ENCODE results near the gene MNX1. TPM values are rescaled to one million over a fixed set of nuclear protein-coding genes. Genes with fewer than 3 reads are reported as not detected.
A peak's percentile ranks its signal among the peaks of the same experiment; 100 is the strongest.

MNX1 gene
- 0.09 TPM for total RNA-seq
- 0.07 TPM for polyA plus RNA-seq
- long read RNA-seq, donor 1 = 0 reads
- long read RNA-seq, donor 2 = 0 reads
- long read RNA-seq, donor 3 = 0 reads
- long read RNA-seq, donor 4 = 0 reads
- long read RNA-seq, donor 5 = 0 reads
- long read RNA-seq, donor 6 = 0 reads
- long read RNA-seq, donor 7 = 0 reads
- long read RNA-seq, donor 8 = 0 reads
- long read RNA-seq, donor 9, partial matches to known transcripts = 0 of 1 reads
- long read RNA-seq, donor 9, other reads (novel, unspliced or antisense) = 0 of 1 reads
- long read RNA-seq, donor 10 = 0 reads

GRCh38 chr7:157010588-157011332 is at the start of gene MNX1:
MNX1 (minus strand) TSS chr7:157010663; CDS start chr7:157010350, 313 bp downstream.
- peaks cover 92 to 95% of the 10 kb centered on the region in 2 donors for H3K27me3 ChIP-seq (ENCODE audit: control insufficient read depth in 2 of 2, insufficient read depth in 1 of 2, low read length in 1 of 2)
- peaks cover 12 to 14% of the 10 kb centered on the region in 2 donors for H3K4me1 ChIP-seq (ENCODE audit: control insufficient read depth in 2 of 2, insufficient read depth in 2 of 2, low read length in 2 of 2)
- H3K27ac ChIP-seq (ENCODE audit: low read depth in 1 of 2, low read length in 1 of 2) = no peak within 1 kb of the TSS
- peaks cover 0 to 5% of the 10 kb centered on the region in 2 donors for H3K9me3 ChIP-seq (ENCODE audit: control insufficient read depth in 2 of 2, insufficient read depth in 1 of 2, low read length in 1 of 2)
- H3K36me3 ChIP-seq (ENCODE audit: control insufficient read depth in 2 of 2, insufficient read depth in 2 of 2, low read length in 1 of 2) = no peaks in the 10 kb centered on the region
- peak in 8 of 9 donors; percentile 20 to 82 (median 60) for DNase-seq (ENCODE audit: low read depth in 6 of 9, low spot score in 9 of 9)
- H3K4me3 ChIP-seq (ENCODE audit: low read length in 2 of 2) = peak within 1 kb of the TSS; percentile 40 to 63
- WGBS = 2% methylated on average over 87 of the region's 87 CpGs

GRCh38 chr7:157059534-157059933 is 49.1 kb upstream of the MNX1 start:
- Histone ChIP-seq H3K4me3 (ENCODE audit: low read length in 2 of 2) (no peak overlapping the region), H3K27me3 (ENCODE audit: control insufficient read depth in 2 of 2, insufficient read depth in 1 of 2, low read length in 1 of 2) (no peaks in the 10 kb centered on the region), H3K9me3 (ENCODE audit: control insufficient read depth in 2 of 2, insufficient read depth in 1 of 2, low read length in 1 of 2) (peaks cover 0 to 5% of the 10 kb centered on the region in 2 donors), H3K27ac (ENCODE audit: low read depth in 1 of 2, low read length in 1 of 2) (no peak overlapping the region), H3K36me3 (ENCODE audit: control insufficient read depth in 2 of 2, insufficient read depth in 2 of 2, low read length in 1 of 2) (no peaks in the 10 kb centered on the region), H3K4me1 (ENCODE audit: control insufficient read depth in 2 of 2, insufficient read depth in 2 of 2, low read length in 2 of 2) (no peaks in the 10 kb centered on the region)
- WGBS = 58% methylated on average over 4 of the region's 4 CpGs
- DNase-seq (ENCODE audit: low read depth in 6 of 9, low spot score in 9 of 9) = no peak

GRCh38 chr7:157058701-157059100 is 48.2 kb upstream of the MNX1 start:
- no peak overlapping the region for H3K27ac ChIP-seq (ENCODE audit: low read depth in 1 of 2, low read length in 1 of 2)
- H3K36me3 ChIP-seq (ENCODE audit: control insufficient read depth in 2 of 2, insufficient read depth in 2 of 2, low read length in 1 of 2) = no peaks in the 10 kb centered on the region
- H3K9me3 ChIP-seq (ENCODE audit: control insufficient read depth in 2 of 2, insufficient read depth in 1 of 2, low read length in 1 of 2) = peaks cover 0 to 5% of the 10 kb centered on the region in 2 donors
- no peaks in the 10 kb centered on the region for H3K27me3 ChIP-seq (ENCODE audit: control insufficient read depth in 2 of 2, insufficient read depth in 1 of 2, low read length in 1 of 2)
- H3K4me3 ChIP-seq (ENCODE audit: low read length in 2 of 2) = no peak overlapping the region
- WGBS = 91% methylated on average over 10 of the region's 10 CpGs
- no peaks in the 10 kb centered on the region for H3K4me1 ChIP-seq (ENCODE audit: control insufficient read depth in 2 of 2, insufficient read depth in 2 of 2, low read length in 2 of 2)
- DNase-seq (ENCODE audit: low read depth in 6 of 9, low spot score in 9 of 9) = no peak

GRCh38 chr7:157058068-157058467 is 47.6 kb upstream of the MNX1 start:
- no peak overlapping the region for H3K4me3 ChIP-seq (ENCODE audit: low read length in 2 of 2)
- no peaks in the 10 kb centered on the region for H3K4me1 ChIP-seq (ENCODE audit: control insufficient read depth in 2 of 2, insufficient read depth in 2 of 2, low read length in 2 of 2)
- H3K36me3 ChIP-seq (ENCODE audit: control insufficient read depth in 2 of 2, insufficient read depth in 2 of 2, low read length in 1 of 2) = no peaks in the 10 kb centered on the region
- no peak overlapping the region for H3K27ac ChIP-seq (ENCODE audit: low read depth in 1 of 2, low read length in 1 of 2)
- H3K27me3 ChIP-seq (ENCODE audit: control insufficient read depth in 2 of 2, insufficient read depth in 1 of 2, low read length in 1 of 2) = no peaks in the 10 kb centered on the region
- WGBS = 89% methylated on average over 8 of the region's 8 CpGs
- peaks cover 0 to 5% of the 10 kb centered on the region in 2 donors for H3K9me3 ChIP-seq (ENCODE audit: control insufficient read depth in 2 of 2, insufficient read depth in 1 of 2, low read length in 1 of 2)
- no peak for DNase-seq (ENCODE audit: low read depth in 6 of 9, low spot score in 9 of 9)

- no peaks in the 10 kb centered on the region for H3K36me3 ChIP-seq (ENCODE audit: control insufficient read depth in 2 of 2, insufficient read depth in 2 of 2, low read length in 1 of 2)
- H3K9me3 ChIP-seq (ENCODE audit: control insufficient read depth in 2 of 2, insufficient read depth in 1 of 2, low read length in 1 of 2) = peaks cover 0 to 5% of the 10 kb centered on the region in 2 donors
- WGBS = 83% methylated on average over 16 of the region's 16 CpGs
- H3K27ac ChIP-seq (ENCODE audit: low read depth in 1 of 2, low read length in 1 of 2) = no peak overlapping the region
- no peaks in the 10 kb centered on the region for H3K27me3 ChIP-seq (ENCODE audit: control insufficient read depth in 2 of 2, insufficient read depth in 1 of 2, low read length in 1 of 2)
- DNase-seq (ENCODE audit: low read depth in 6 of 9, low spot score in 9 of 9) = no peak
- no peak overlapping the region for H3K4me3 ChIP-seq (ENCODE audit: low read length in 2 of 2)
- no peaks in the 10 kb centered on the region for H3K4me1 ChIP-seq (ENCODE audit: control insufficient read depth in 2 of 2, insufficient read depth in 2 of 2, low read length in 2 of 2)
Observed at GRCh38 chr7:157056957-157057902, 46.8 kb upstream of the MNX1 start.

- DNase-seq (ENCODE audit: low read depth in 6 of 9, low spot score in 9 of 9) = no peak
- Histone ChIP-seq H3K4me1 (ENCODE audit: control insufficient read depth in 2 of 2, insufficient read depth in 2 of 2, low read length in 2 of 2) (no peaks in the 10 kb centered on the region), H3K36me3 (ENCODE audit: control insufficient read depth in 2 of 2, insufficient read depth in 2 of 2, low read length in 1 of 2) (no peaks in the 10 kb centered on the region), H3K9me3 (ENCODE audit: control insufficient read depth in 2 of 2, insufficient read depth in 1 of 2, low read length in 1 of 2) (no peaks in the 10 kb centered on the region), H3K4me3 (ENCODE audit: low read length in 2 of 2) (no peak overlapping the region), H3K27me3 (ENCODE audit: control insufficient read depth in 2 of 2, insufficient read depth in 1 of 2, low read length in 1 of 2) (no peaks in the 10 kb centered on the region), H3K27ac (ENCODE audit: low read depth in 1 of 2, low read length in 1 of 2) (no peak overlapping the region)
- WGBS = 86% methylated on average over 9 of the region's 9 CpGs
Observed at GRCh38 chr7:157056246-157056645, 45.8 kb upstream of the MNX1 start.

GRCh38 chr7:157054927-157055326 is 44.5 kb upstream of the MNX1 start:
- Histone ChIP-seq H3K9me3 (ENCODE audit: control insufficient read depth in 2 of 2, insufficient read depth in 1 of 2, low read length in 1 of 2) (no peaks in the 10 kb centered on the region), H3K27ac (ENCODE audit: low read depth in 1 of 2, low read length in 1 of 2) (no peak overlapping the region), H3K36me3 (ENCODE audit: control insufficient read depth in 2 of 2, insufficient read depth in 2 of 2, low read length in 1 of 2) (no peaks in the 10 kb centered on the region), H3K27me3 (ENCODE audit: control insufficient read depth in 2 of 2, insufficient read depth in 1 of 2, low read length in 1 of 2) (no peaks in the 10 kb centered on the region), H3K4me3 (ENCODE audit: low read length in 2 of 2) (no peak overlapping the region), H3K4me1 (ENCODE audit: control insufficient read depth in 2 of 2, insufficient read depth in 2 of 2, low read length in 2 of 2) (no peaks in the 10 kb centered on the region)
- 87% methylated on average over 9 of the region's 9 CpGs for WGBS
- no peak for DNase-seq (ENCODE audit: low read depth in 6 of 9, low spot score in 9 of 9)

GRCh38 chr7:157053118-157053517 is 42.7 kb upstream of the MNX1 start:
- H3K9me3 ChIP-seq (ENCODE audit: control insufficient read depth in 2 of 2, insufficient read depth in 1 of 2, low read length in 1 of 2) = no peaks in the 10 kb centered on the region
- no peaks in the 10 kb centered on the region for H3K36me3 ChIP-seq (ENCODE audit: control insufficient read depth in 2 of 2, insufficient read depth in 2 of 2, low read length in 1 of 2)
- no peak overlapping the region for H3K27ac ChIP-seq (ENCODE audit: low read depth in 1 of 2, low read length in 1 of 2)
- no peak overlapping the region for H3K4me3 ChIP-seq (ENCODE audit: low read length in 2 of 2)
- WGBS = 97% methylated on average over 5 of the region's 5 CpGs
- no peaks in the 10 kb centered on the region for H3K27me3 ChIP-seq (ENCODE audit: control insufficient read depth in 2 of 2, insufficient read depth in 1 of 2, low read length in 1 of 2)
- no peaks in the 10 kb centered on the region for H3K4me1 ChIP-seq (ENCODE audit: control insufficient read depth in 2 of 2, insufficient read depth in 2 of 2, low read length in 2 of 2)
- no peak for DNase-seq (ENCODE audit: low read depth in 6 of 9, low spot score in 9 of 9)

Data from thymus (tissue), 14 donors.